HEK293 (cell line): Measurements from ENCODE around the gene DDOST.

Experiments
- CTCF ChIA-PET: fragments of 350-600 bp; formaldehyde crosslinking; extraction: SDS; loops from one replicate; lab custom pipeline; 2021; ENCODE audit warnings: antibody characterized with exemption; lab: Yijun Ruan, JAX
- POLR2A ChIA-PET: fragments of 300-600 bp; formaldehyde crosslinking; extraction: SDS; loops from one replicate; lab custom pipeline; 2020; ENCODE audit warnings: antibody characterized with exemption, inconsistent platforms; lab: Yijun Ruan, JAX
- H3K27ac ChIP-seq: fragments of 200-500 bp; sonication (Bioruptor generic); 2 replicates; pipeline ENCODE4 v1.5.1; 2014; ENCODE audit warnings: low read depth, low read length, control low read depth, inconsistent platforms; ENCODE audit errors: extremely low read depth
- H3K36me3 ChIP-seq, 2 experiments: fragments of 200-500 bp in 1 of 2; sonication (Bioruptor generic) in 1 of 2; 1 replicate in 1 of 2; 2 replicates in 1 of 2; pipeline ENCODE4 v1.5.1; 2014 to 2017; ENCODE audit warnings: inconsistent platforms in 2 of 2, low read length in 2 of 2; ENCODE audit not compliant: control insufficient read depth in 2 of 2, insufficient read depth in 1 of 2
- H3K4me1 ChIP-seq: fragments of 200-500 bp; sonication (Bioruptor generic); 2 replicates; pipeline ENCODE4 v1.5.1; 2014; ENCODE audit warnings: mild to moderate bottlenecking, low read length, inconsistent platforms; ENCODE audit not compliant: control insufficient read depth, insufficient read depth
- H3K4me3 ChIP-seq: 2 replicates; pipeline ENCODE4 v1.5.1; 2011; ENCODE audit warnings: low read depth, mild to moderate bottlenecking, control low read depth, low read length, moderate library complexity
- H3K9me3 ChIP-seq: fragments of 200-500 bp; sonication (Bioruptor generic); 2 replicates; pipeline ENCODE4 v1.5.1; 2014; ENCODE audit warnings: low read depth, low read length, inconsistent platforms; ENCODE audit not compliant: control insufficient read depth, insufficient read depth
- BCL11B ChIP-seq: fragments of 450-650 bp; formaldehyde crosslinking; IDR thresholded peaks from 2 replicates; pipeline ENCODE4 v1.5.1; 2016; ENCODE audit warnings: low read depth, missing biosample characterization, missing genetic modification characterization
- KLF9 ChIP-seq: fragments of 450-650 bp; formaldehyde crosslinking; IDR thresholded peaks from 2 replicates; pipeline ENCODE4 v1.5.1; 2016; ENCODE audit warnings: missing biosample characterization, missing genetic modification characterization, low read depth
- OSR2 ChIP-seq: fragments of 450-650 bp; formaldehyde crosslinking; IDR thresholded peaks from 2 replicates; pipeline ENCODE4 v1.5.1; 2016; ENCODE audit warnings: missing biosample characterization, missing genetic modification characterization
- OVOL3 ChIP-seq: fragments of 450-650 bp; formaldehyde crosslinking; IDR thresholded peaks from 2 replicates; pipeline ENCODE4 v1.5.1; 2016; ENCODE audit warnings: missing biosample characterization, missing genetic modification characterization
- SP3 ChIP-seq: fragments of 450-650 bp; formaldehyde crosslinking; IDR thresholded peaks from 2 replicates; pipeline ENCODE4 v1.5.1; 2016; ENCODE audit warnings: missing biosample characterization, missing genetic modification characterization
- YY2 ChIP-seq: fragments of 450-650 bp; formaldehyde crosslinking; IDR thresholded peaks from 2 replicates; pipeline ENCODE4 v1.5.1; 2016; ENCODE audit warnings: missing biosample characterization, missing genetic modification characterization
- ZNF140 ChIP-seq: fragments of 450-650 bp; formaldehyde crosslinking; IDR thresholded peaks from 2 replicates; pipeline ENCODE4 v1.5.1; 2016; ENCODE audit warnings: missing biosample characterization, missing genetic modification characterization
- ZNF174 ChIP-seq: fragments of 450-650 bp; formaldehyde crosslinking; IDR thresholded peaks from 2 replicates; pipeline ENCODE4 v1.5.0; 2017; ENCODE audit warnings: missing biosample characterization, mild to moderate bottlenecking, missing genetic modification characterization
- ZNF184 ChIP-seq: fragments of 450-650 bp; IDR thresholded peaks from 2 replicates; pipeline ENCODE4 v1.5.1; 2018; ENCODE audit warnings: missing biosample characterization, mild to moderate bottlenecking, missing genetic modification characterization
- ZNF23 ChIP-seq: fragments of 450-650 bp; formaldehyde crosslinking; IDR thresholded peaks from 2 replicates; pipeline ENCODE4 v1.5.1; 2016; ENCODE audit warnings: missing biosample characterization, missing genetic modification characterization, borderline replicate concordance
- ZNF366 ChIP-seq: fragments of 450-650 bp; formaldehyde crosslinking; conservative IDR thresholded peaks from 2 replicates; pipeline ENCODE4 v1.5.1; 2016; ENCODE audit warnings: missing biosample characterization, missing genetic modification characterization
- ZNF571 ChIP-seq: fragments of 450-650 bp; formaldehyde crosslinking; IDR thresholded peaks from 2 replicates; pipeline ENCODE4 v1.5.0; 2017; ENCODE audit warnings: missing biosample characterization, missing genetic modification characterization
- ZNF664 ChIP-seq: fragments of 450-650 bp; formaldehyde crosslinking; IDR thresholded peaks from 2 replicates; pipeline ENCODE4 v1.5.1; 2016; ENCODE audit warnings: missing biosample characterization, missing genetic modification characterization
- ZNF830 ChIP-seq: fragments of 450-650 bp; IDR thresholded peaks from 2 replicates; pipeline ENCODE4 v1.5.0; 2018; ENCODE audit warnings: missing biosample characterization, missing genetic modification characterization, low read depth, mild to moderate bottlenecking, moderate library complexity
- ZSCAN16 ChIP-seq: fragments of 450-650 bp; formaldehyde crosslinking; IDR thresholded peaks from 2 replicates; pipeline ENCODE4 v1.5.1; 2016; ENCODE audit warnings: missing biosample characterization, missing genetic modification characterization
- TF ChIP-seq, protein P1 (sequence below): fragments of 450-650 bp; formaldehyde crosslinking; IDR thresholded peaks from 2 replicates; pipeline ENCODE4 v1.5.1; 2017; ENCODE audit warnings: missing biosample characterization, mild to moderate bottlenecking, missing genetic modification characterization, moderate library complexity
- TF ChIP-seq, protein P2 (sequence below): fragments of 450-650 bp; formaldehyde crosslinking; IDR thresholded peaks from 2 replicates; pipeline ENCODE4 v1.5.1; 2016; ENCODE audit warnings: missing biosample characterization, missing genetic modification characterization
- TF ChIP-seq, protein P3 (sequence below): fragments of 450-650 bp; formaldehyde crosslinking; IDR thresholded peaks from 2 replicates; pipeline ENCODE4 v1.5.1; 2016; ENCODE audit warnings: missing biosample characterization, missing genetic modification characterization
- TF ChIP-seq, protein P4 (sequence below): fragments of 450-650 bp; formaldehyde crosslinking; IDR thresholded peaks from 2 replicates; pipeline ENCODE4 v1.5.1; 2017; ENCODE audit warnings: missing biosample characterization, missing genetic modification characterization
- TF ChIP-seq, protein P5 (sequence below): fragments of 450-650 bp; formaldehyde crosslinking; IDR thresholded peaks from 2 replicates; pipeline ENCODE4 v1.5.1; 2016; ENCODE audit warnings: missing biosample characterization, missing genetic modification characterization
- TF ChIP-seq, protein P6 (sequence below): fragments of 450-650 bp; formaldehyde crosslinking; IDR thresholded peaks from 2 replicates; pipeline ENCODE4 v1.5.1; 2016; ENCODE audit warnings: missing biosample characterization, missing genetic modification characterization

The DDOST gene

DNA sequence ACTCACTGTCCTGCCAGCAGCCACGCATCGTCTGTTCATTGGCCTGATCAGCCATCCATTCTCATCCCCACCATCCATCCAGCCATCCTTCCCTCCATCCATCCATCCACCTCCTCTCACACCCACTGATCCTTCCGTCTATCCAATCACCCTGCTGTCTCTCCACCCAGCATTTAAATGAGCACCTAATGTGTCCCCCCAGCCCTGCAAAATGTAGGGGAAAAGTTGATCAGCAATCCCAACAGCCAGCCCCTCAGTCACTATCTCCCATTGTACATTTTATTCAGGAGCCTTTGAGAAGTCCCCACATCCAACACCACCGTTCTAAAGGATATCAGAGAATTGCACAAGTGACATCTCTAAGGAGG lies 11.1 kb upstream of the DDOST start:
- TF ChIP-seq, protein P1, sequence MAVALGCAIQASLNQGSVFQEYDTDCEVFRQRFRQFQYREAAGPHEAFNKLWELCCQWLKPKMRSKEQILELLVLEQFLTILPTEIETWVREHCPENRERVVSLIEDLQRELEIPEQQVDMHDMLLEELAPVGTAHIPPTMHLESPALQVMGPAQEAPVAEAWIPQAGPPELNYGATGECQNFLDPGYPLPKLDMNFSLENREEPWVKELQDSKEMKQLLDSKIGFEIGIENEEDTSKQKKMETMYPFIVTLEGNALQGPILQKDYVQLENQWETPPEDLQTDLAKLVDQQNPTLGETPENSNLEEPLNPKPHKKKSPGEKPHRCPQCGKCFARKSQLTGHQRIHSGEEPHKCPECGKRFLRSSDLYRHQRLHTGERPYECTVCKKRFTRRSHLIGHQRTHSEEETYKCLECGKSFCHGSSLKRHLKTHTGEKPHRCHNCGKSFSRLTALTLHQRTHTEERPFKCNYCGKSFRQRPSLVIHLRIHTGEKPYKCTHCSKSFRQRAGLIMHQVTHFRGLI (tag by site-specific recombination), result no peak
- TF ChIP-seq KLF9 (no peak), ZNF174 (tag by site-specific recombination) (no peak), OVOL3 (tag by site-specific recombination) (no peak), OSR2 (tag by site-specific recombination) (no peak), ZNF664 (tag by site-specific recombination) (peak; percentile 99), SP3 (no peak), YY2 (no peak), ZNF366 (tag by site-specific recombination) (peak; percentile 36; the same call in 1 of the 2 replicates), ZNF140 (no peak), ZSCAN16 (tag by site-specific recombination) (no peak)
- TF ChIP-seq, protein P2, sequence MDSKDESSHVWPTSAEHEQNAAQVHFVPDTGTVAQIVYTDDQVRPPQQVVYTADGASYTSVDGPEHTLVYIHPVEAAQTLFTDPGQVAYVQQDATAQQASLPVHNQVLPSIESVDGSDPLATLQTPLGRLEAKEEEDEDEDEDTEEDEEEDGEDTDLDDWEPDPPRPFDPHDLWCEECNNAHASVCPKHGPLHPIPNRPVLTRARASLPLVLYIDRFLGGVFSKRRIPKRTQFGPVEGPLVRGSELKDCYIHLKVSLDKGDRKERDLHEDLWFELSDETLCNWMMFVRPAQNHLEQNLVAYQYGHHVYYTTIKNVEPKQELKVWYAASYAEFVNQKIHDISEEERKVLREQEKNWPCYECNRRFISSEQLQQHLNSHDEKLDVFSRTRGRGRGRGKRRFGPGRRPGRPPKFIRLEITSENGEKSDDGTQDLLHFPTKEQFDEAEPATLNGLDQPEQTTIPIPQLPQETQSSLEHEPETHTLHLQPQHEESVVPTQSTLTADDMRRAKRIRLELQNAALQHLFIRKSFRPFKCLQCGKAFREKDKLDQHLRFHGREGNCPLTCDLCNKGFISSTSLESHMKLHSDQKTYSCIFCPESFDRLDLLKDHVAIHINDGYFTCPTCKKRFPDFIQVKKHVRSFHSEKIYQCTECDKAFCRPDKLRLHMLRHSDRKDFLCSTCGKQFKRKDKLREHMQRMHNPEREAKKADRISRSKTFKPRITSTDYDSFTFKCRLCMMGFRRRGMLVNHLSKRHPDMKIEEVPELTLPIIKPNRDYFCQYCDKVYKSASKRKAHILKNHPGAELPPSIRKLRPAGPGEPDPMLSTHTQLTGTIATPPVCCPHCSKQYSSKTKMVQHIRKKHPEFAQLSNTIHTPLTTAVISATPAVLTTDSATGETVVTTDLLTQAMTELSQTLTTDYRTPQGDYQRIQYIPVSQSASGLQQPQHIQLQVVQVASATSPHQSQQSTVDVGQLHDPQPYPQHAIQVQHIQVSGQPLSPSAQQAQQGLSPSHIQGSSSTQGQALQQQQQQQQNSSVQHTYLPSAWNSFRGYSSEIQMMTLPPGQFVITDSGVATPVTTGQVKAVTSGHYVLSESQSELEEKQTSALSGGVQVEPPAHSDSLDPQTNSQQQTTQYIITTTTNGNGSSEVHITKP (tag by site-specific recombination), result no peak
- TF ChIP-seq, all 188 proteins: peak for 2
- no peaks in the 10 kb centered on the region for H3K4me1 ChIP-seq
- H3K27ac ChIP-seq, result no peak overlapping the region
- H3K9me3 ChIP-seq, result no peaks in the 10 kb centered on the region
- CTCF ChIA-PET, result interaction anchor here (0.7 kb wide), 1 partner anchor 150 kb away, joined by 3 read pairs; no protein-coding TSS in a partner anchor
- peaks cover 0 to 7% of the 10 kb centered on the region in 2 experiments; a peak in 1 of 3 replicates for H3K36me3 ChIP-seq
- H3K4me3 ChIP-seq, result no peak overlapping the region
- POLR2A ChIA-PET, result no interaction called here

DNA sequence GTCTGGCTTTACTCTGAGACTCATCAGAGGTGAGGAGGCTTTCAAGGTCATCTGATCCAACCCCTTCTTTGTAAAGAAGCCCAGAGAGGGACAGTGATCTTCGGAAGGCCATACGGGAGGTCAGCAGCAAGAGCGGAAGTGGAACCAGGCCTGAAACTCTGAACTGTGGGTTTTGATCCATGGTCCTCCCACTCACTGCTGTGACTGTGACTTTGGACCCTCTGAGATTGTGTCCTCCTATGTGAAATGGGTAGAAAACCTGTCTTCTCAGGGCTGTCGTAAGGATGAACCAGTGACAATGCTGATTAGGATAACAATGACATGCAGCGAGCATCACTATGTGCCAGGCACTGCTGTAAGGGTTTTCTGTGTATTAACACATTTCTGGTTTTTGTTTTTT lies 9.8 kb upstream of the DDOST start:
- Histone ChIP-seq H3K36me3 (peaks cover 0 to 7% of the 10 kb centered on the region in 2 experiments; a peak in 1 of 3 replicates), H3K27ac (no peak overlapping the region), H3K9me3 (no peaks in the 10 kb centered on the region), H3K4me3 (no peak overlapping the region), H3K4me1 (no peaks in the 10 kb centered on the region)
- POLR2A ChIA-PET, result no interaction called here
- CTCF ChIA-PET, result no interaction called here
- TF ChIP-seq, protein P3, sequence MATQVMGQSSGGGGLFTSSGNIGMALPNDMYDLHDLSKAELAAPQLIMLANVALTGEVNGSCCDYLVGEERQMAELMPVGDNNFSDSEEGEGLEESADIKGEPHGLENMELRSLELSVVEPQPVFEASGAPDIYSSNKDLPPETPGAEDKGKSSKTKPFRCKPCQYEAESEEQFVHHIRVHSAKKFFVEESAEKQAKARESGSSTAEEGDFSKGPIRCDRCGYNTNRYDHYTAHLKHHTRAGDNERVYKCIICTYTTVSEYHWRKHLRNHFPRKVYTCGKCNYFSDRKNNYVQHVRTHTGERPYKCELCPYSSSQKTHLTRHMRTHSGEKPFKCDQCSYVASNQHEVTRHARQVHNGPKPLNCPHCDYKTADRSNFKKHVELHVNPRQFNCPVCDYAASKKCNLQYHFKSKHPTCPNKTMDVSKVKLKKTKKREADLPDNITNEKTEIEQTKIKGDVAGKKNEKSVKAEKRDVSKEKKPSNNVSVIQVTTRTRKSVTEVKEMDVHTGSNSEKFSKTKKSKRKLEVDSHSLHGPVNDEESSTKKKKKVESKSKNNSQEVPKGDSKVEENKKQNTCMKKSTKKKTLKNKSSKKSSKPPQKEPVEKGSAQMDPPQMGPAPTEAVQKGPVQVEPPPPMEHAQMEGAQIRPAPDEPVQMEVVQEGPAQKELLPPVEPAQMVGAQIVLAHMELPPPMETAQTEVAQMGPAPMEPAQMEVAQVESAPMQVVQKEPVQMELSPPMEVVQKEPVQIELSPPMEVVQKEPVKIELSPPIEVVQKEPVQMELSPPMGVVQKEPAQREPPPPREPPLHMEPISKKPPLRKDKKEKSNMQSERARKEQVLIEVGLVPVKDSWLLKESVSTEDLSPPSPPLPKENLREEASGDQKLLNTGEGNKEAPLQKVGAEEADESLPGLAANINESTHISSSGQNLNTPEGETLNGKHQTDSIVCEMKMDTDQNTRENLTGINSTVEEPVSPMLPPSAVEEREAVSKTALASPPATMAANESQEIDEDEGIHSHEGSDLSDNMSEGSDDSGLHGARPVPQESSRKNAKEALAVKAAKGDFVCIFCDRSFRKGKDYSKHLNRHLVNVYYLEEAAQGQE (tag by site-specific recombination), result no peak
- TF ChIP-seq ZNF23 (no peak), ZNF184 (tag by site-specific recombination) (no peak), ZNF830 (no peak), ZNF571 (tag by site-specific recombination) (no peak), BCL11B (tag by site-specific recombination) (no peak)
- TF ChIP-seq, protein P4, sequence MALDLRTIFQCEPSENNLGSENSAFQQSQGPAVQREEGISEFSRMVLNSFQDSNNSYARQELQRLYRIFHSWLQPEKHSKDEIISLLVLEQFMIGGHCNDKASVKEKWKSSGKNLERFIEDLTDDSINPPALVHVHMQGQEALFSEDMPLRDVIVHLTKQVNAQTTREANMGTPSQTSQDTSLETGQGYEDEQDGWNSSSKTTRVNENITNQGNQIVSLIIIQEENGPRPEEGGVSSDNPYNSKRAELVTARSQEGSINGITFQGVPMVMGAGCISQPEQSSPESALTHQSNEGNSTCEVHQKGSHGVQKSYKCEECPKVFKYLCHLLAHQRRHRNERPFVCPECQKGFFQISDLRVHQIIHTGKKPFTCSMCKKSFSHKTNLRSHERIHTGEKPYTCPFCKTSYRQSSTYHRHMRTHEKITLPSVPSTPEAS (tag by site-specific recombination), result no peak
- TF ChIP-seq, protein P5, sequence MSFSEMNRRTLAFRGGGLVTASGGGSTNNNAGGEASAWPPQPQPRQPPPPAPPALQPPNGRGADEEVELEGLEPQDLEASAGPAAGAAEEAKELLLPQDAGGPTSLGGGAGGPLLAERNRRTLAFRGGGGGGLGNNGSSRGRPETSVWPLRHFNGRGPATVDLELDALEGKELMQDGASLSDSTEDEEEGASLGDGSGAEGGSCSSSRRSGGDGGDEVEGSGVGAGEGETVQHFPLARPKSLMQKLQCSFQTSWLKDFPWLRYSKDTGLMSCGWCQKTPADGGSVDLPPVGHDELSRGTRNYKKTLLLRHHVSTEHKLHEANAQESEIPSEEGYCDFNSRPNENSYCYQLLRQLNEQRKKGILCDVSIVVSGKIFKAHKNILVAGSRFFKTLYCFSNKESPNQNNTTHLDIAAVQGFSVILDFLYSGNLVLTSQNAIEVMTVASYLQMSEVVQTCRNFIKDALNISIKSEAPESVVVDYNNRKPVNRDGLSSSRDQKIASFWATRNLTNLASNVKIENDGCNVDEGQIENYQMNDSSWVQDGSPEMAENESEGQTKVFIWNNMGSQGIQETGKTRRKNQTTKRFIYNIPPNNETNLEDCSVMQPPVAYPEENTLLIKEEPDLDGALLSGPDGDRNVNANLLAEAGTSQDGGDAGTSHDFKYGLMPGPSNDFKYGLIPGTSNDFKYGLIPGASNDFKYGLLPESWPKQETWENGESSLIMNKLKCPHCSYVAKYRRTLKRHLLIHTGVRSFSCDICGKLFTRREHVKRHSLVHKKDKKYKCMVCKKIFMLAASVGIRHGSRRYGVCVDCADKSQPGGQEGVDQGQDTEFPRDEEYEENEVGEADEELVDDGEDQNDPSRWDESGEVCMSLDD (tag by site-specific recombination), result no peak
- TF ChIP-seq, protein P6, sequence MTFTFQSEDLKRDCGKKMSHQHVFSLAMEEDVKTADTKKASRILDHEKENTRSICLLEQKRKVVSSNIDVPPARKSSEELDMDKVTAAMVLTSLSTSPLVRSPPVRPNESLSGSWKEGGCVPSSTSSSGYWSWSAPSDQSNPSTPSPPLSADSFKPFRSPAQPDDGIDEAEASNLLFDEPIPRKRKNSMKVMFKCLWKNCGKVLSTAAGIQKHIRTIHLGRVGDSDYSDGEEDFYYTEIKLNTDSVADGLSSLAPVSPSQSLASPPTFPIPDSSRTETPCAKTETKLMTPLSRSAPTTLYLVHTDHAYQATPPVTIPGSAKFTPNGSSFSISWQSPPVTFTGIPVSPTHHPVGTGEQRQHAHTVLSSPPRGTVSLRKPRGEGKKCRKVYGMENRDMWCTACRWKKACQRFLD (tag by site-specific recombination), result no peak
